Naive B cell (primary cell): ENCODE measurements around the gene YWHAE. TPM values are rescaled to one million over a fixed set of nuclear protein-coding genes. Genes with fewer than 3 reads are reported as not detected.
"Not testable (repeated sequence)": the region's sequence is repeated elsewhere in the genome, so short reads cannot be mapped to it uniquely, and the experiment has no call there.

Experiments
- ATAC-seq, 2 donors: fragments of 150-1000 bp; cut with Tn5 transposase; 2 replicates each; pipeline ENCODE4 v1.10.0; 2021; ENCODE audit warnings: low read depth in 2 of 2, mild to moderate bottlenecking in 2 of 2, moderate library complexity in 2 of 2
- DNase-seq: peaks from one replicate; pipeline ENCODE4 v3.0.0; 2022
- H3K27ac Mint-ChIP-seq, 6 donors: one replicate each; pipeline ENCODE4 v1.8.0; 2020 to 2022; ENCODE audit warnings: mild to moderate bottlenecking in 6 of 6, mixed read lengths in 6 of 6, moderate library complexity in 5 of 6, inconsistent platforms in 2 of 6
- H3K27me3 Mint-ChIP-seq, 3 donors: one replicate each; pipeline ENCODE4 v1.8.0; 2021 to 2022; ENCODE audit warnings: mixed read lengths in 3 of 3, mild to moderate bottlenecking in 1 of 3
- H3K36me3 Mint-ChIP-seq, 2 donors: one replicate each; pipeline ENCODE4 v1.8.0; 2020 to 2022; ENCODE audit warnings: mixed read lengths in 2 of 2, inconsistent platforms in 1 of 2, mild to moderate bottlenecking in 1 of 2
- H3K4me1 Mint-ChIP-seq, 3 donors: one replicate each; pipeline ENCODE4 v1.8.0; 2020 to 2022; ENCODE audit warnings: mixed read lengths in 3 of 3, inconsistent platforms in 1 of 3, mild to moderate bottlenecking in 1 of 3, moderate library complexity in 1 of 3
- H3K4me3 Mint-ChIP-seq, 8 donors: one replicate each; pipeline ENCODE4 v1.8.0; 2020 to 2022; ENCODE audit warnings: mild to moderate bottlenecking in 8 of 8, mixed read lengths in 8 of 8, moderate library complexity in 8 of 8, inconsistent platforms in 2 of 8
- H3K9me3 Mint-ChIP-seq, 7 donors: one replicate each; pipeline ENCODE4 v1.8.0; 2020 to 2022; ENCODE audit warnings: mixed read lengths in 7 of 7, mild to moderate bottlenecking in 5 of 7, inconsistent platforms in 2 of 7, moderate library complexity in 1 of 7
- polyA plus RNA-seq, 6 donors: library from polyadenylated mRNA; unstranded; fragments of 300-500 nt; fragmentation: Illumina TruSeq; gene quantifications; one replicate each; pipeline ENCODE4 v1.2.3, GENCODE V29; 2021; ENCODE audit warnings: low read depth in 6 of 6

The YWHAE gene
- polyA plus RNA-seq, 6 donors from 2014 or later, result 41.6 to 51.5 (median 44.8) TPM

DNA sequence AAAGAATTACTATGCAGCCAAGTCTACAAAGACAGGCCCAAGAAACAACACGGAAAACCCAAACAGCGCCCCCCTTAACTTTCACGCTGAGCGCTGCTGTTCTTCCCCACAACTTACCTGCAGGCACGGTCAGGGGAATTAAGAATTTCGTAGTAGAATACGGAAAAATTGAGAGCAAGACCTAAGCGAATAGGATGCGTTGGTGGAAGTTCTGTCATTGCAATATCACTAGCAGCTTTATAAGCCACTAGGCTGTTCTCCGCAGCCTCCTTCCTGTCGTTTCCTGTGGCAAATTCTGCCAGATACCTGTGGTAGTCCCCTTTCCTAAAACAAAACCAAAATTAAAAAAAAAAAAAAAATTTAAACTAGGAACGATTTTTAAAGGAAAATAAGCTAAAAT, 39.0 kb downstream of the YWHAE start:
- Mint-ChIP-seq H3K36me3 (peaks cover 8 to 15% of the 10 kb centered on the region in 2 donors), H3K4me1 (peaks cover 30 to 49% (median 39%) of the 10 kb centered on the region in 3 donors), H3K27ac (peak overlapping the region in 5 of 6 donors; percentile 17 to 91 (median 50)), H3K27me3 (no peaks in the 10 kb centered on the region), H3K4me3 (no peak overlapping the region), H3K9me3 (no peaks in the 10 kb centered on the region)
- no peak for DNase-seq
- no peak for ATAC-seq

DNA sequence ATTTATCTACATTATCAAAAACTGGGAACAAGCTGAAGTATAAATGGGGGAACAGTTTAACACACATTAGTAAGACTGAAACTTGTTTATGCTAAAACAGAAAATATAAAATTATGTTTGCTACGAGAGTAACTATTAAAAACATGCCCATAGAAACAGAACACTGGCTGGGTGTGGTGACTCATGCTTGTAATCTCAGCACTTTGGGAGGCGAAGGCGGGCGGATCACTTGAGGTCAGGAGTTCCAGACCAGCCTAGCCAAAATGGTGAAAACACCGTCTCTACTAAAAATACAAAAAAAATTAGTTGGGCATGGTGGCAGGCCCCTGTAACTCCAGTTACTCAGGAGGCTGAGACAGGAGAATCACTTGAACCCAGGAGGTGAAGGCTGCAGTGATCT, 39.7 kb downstream of the YWHAE start:
- Mint-ChIP-seq H3K4me1 (peaks cover 31 to 45% (median 36%) of the 10 kb centered on the region in 3 donors), H3K36me3 (peaks cover 8 to 15% of the 10 kb centered on the region in 2 donors), H3K27ac (peak overlapping the region in 2 of 6 donors; percentile 50 to 70)
- not testable (repeated sequence) for H3K4me3 Mint-ChIP-seq, DNase-seq, ATAC-seq, H3K27me3 Mint-ChIP-seq, H3K9me3 Mint-ChIP-seq

DNA sequence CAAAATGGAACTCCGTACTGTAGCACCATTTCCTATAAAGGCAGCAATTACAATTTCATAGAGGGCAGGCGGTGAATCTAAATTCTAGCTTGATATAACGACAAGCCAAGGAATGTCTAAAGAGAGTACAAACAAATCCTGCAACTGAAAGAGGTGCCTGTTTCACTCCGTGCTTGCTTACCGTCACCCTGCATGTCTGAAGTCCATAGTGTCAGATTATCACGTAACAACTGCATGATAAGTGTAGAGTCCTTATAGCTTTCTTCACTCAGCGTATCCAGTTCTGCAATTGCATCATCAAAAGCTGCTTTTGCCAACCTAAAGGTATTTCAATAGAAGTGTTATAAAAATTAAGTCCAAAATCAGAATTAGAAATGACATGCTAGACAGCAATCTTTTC, 46.0 kb downstream of the YWHAE start:
- Mint-ChIP-seq H3K27me3 (no peaks in the 10 kb centered on the region), H3K27ac (peak overlapping the region in 2 of 6 donors; percentile 20 to 45), H3K36me3 (peaks cover 0 to 8% of the 10 kb centered on the region in 2 donors), H3K4me3 (no peak overlapping the region), H3K9me3 (no peaks in the 10 kb centered on the region), H3K4me1 (peaks cover 3 to 7% (median 5%) of the 10 kb centered on the region in 3 donors)
- ATAC-seq, result no peak
- DNase-seq, result no peak

GRCh38 chr17:1352530-1352929, 47.5 kb downstream of the YWHAE start:
- H3K4me1 Mint-ChIP-seq, result peaks cover 6 to 12% (median 11%) of the 10 kb centered on the region in 3 donors
- H3K27me3 Mint-ChIP-seq, H3K36me3 Mint-ChIP-seq, H3K9me3 Mint-ChIP-seq, H3K4me3 Mint-ChIP-seq, ATAC-seq, DNase-seq: not testable (repeated sequence)
- peak overlapping the region in 2 of 6 donors; percentile 45 to 76 for H3K27ac Mint-ChIP-seq

DNA sequence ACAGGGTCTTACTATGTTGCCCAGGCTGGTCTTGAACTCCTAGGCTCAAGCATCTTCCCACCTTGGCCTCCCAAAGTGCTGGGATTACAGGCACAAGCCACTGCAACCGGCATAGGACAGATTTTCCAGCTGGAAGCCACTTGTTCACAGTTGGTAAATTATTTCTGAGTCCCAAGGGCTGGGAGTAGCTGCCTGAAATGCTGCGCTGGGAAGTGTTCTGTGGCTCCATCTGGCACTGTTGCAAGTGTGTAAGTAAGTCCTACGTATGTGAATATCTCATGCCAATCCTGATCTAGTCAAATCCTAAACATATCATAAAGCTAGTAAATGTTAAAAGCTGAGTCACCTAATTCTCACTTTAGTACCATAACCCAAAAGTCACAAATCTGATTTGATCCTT, 48.1 kb downstream of the YWHAE start:
- H3K9me3 Mint-ChIP-seq, result no peaks in the 10 kb centered on the region
- peaks cover 0 to 13% of the 10 kb centered on the region in 2 donors for H3K36me3 Mint-ChIP-seq

GRCh38 chr17:1351275-1351674, 48.7 kb downstream of the YWHAE start:
- Mint-ChIP-seq H3K27me3 (no peaks in the 10 kb centered on the region), H3K27ac (peak overlapping the region in 2 of 6 donors; percentile 54 to 72), H3K4me1 (peaks cover 9 to 13% (median 11%) of the 10 kb centered on the region in 3 donors), H3K4me3 (no peak overlapping the region), H3K9me3 (no peaks in the 10 kb centered on the region), H3K36me3 (peaks cover 0 to 13% of the 10 kb centered on the region in 2 donors)
- DNase-seq, result no peak
- no peak for ATAC-seq

More for the DNA sequence above, 48.1 kb downstream of the YWHAE start:
- ATAC-seq (no peak), DNase-seq (no peak)
- H3K27me3 Mint-ChIP-seq, result no peaks in the 10 kb centered on the region
- peak overlapping the region in 2 of 6 donors; percentile 36 to 54 for H3K27ac Mint-ChIP-seq
- peaks cover 9 to 13% (median 13%) of the 10 kb centered on the region in 3 donors for H3K4me1 Mint-ChIP-seq
- no peak overlapping the region for H3K4me3 Mint-ChIP-seq

DNA sequence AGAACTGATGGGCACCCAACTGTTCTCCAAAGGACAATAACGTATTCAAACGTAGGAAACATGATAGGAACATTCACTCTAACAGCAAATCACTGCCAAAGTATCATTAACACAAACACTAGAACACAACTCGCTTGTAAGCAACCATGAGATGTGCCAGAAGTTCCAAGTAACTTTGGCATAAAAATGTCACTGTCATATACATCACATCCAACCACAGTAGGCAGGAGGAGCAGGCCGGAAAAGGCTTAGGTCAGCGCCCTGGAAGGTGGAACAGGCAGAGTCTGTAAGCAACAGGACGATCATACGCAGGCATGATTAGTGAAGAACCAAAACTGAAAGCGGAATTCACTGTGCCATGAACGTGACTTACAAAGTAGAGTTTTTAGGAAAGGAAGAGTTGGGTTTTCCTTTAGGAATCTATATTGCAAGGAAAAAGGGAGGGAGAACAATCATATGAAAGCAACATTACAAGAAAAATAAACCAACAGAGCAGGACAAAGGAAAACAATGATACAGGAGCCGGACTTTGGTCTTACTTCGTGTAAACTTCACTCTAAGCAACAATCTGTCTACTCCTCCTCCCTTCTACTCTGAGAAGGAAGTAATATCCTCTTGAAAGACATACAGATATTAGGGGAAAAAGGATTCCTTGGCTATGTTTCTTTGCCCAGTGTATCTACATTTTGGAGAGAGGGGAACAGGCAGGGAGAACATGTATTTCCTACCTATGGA, 52.3 kb downstream of the YWHAE start:
- peak in 1 of 2 donors; percentile 20 for ATAC-seq

DNA sequence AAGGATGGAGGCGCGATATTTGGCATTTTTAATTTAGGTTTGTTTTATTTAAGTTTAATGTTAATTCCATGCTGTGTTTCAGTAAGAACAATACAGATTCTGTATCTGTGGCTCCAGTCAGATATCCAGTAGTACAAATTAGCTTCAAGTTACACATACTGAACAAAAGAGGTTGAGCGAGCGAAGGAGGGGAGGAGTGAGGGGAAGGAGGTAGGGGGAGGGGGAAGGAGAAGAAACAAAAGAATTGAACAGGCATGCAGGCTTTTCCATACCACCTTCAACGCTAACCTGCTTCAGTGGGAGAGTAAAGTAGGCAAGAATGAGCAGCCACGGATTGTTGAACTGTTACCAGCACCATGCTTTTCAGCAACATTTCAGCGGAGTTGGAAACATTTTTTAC, 55.5 kb downstream of the YWHAE start:
- H3K27ac Mint-ChIP-seq, result peak overlapping the region in 3 of 6 donors; percentile 61 to 75 (median 74)
- DNase-seq (no peak), ATAC-seq (no peak)
- H3K9me3 Mint-ChIP-seq, result no peaks in the 10 kb centered on the region
- peaks cover 6 to 10% (median 7%) of the 10 kb centered on the region in 3 donors for H3K4me1 Mint-ChIP-seq
- no peak overlapping the region for H3K4me3 Mint-ChIP-seq
- H3K36me3 Mint-ChIP-seq, result peaks cover 0 to 5% of the 10 kb centered on the region in 2 donors
- no peaks in the 10 kb centered on the region for H3K27me3 Mint-ChIP-seq

More for the DNA sequence above, 52.3 kb downstream of the YWHAE start:
- peaks cover 0 to 5% of the 10 kb centered on the region in 2 donors for H3K36me3 Mint-ChIP-seq
- peak overlapping the region in 2 of 8 donors; percentile 18 to 61 for H3K4me3 Mint-ChIP-seq
- H3K27ac Mint-ChIP-seq, result peak overlapping the region in 5 of 6 donors; percentile 53 to 97 (median 74)
- no peaks in the 10 kb centered on the region for H3K9me3 Mint-ChIP-seq
- DNase-seq, result no peak
- H3K27me3 Mint-ChIP-seq, result no peaks in the 10 kb centered on the region
- peaks cover 7 to 8% (median 7%) of the 10 kb centered on the region in 3 donors for H3K4me1 Mint-ChIP-seq

GRCh38 chr17:1343554-1343953, 56.5 kb downstream of the YWHAE start:
- Mint-ChIP-seq H3K4me1 (peaks cover 6 to 10% (median 7%) of the 10 kb centered on the region in 3 donors), H3K27ac (peak overlapping the region in 3 of 6 donors; percentile 3 to 75 (median 21)), H3K9me3 (no peaks in the 10 kb centered on the region), H3K4me3 (no peak overlapping the region), H3K36me3 (peaks cover 0 to 5% of the 10 kb centered on the region in 2 donors), H3K27me3 (no peaks in the 10 kb centered on the region)
- no peak for ATAC-seq
- no peak for DNase-seq

DNA sequence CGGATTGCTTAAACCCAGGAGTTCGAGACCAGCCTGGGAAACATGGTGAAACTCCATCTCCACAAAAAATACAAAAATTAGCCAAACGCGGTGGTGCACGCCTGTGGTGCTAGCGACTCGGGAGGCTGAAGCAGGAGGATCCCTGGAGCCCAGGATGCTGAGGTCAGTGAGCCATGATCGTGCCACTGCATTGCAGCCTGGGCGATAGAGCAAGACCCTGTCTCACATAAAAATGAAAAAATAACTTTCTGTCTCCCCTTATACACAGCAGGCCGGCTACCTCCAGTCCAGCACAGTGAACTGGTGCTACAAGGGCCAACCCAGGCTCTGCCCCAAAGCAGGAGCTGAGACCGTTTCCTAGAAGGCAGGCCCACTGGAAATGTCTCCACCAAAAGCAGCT, 59.7 kb downstream of the YWHAE start:
- ATAC-seq, result no peak
- Mint-ChIP-seq H3K27ac (peak overlapping the region in 3 of 6 donors; percentile 9 to 85 (median 32)), H3K36me3 (no peaks in the 10 kb centered on the region), H3K4me3 (no peak overlapping the region), H3K4me1 (peaks cover 0 to 4% (median 0%) of the 10 kb centered on the region in 3 donors), H3K9me3 (no peaks in the 10 kb centered on the region), H3K27me3 (no peaks in the 10 kb centered on the region)
- no peak for DNase-seq

GRCh38 chr17:1331708-1332107, 68.3 kb downstream of the YWHAE start:
- peak overlapping the region in 2 of 6 donors; percentile 44 to 92 for H3K27ac Mint-ChIP-seq
- H3K36me3 Mint-ChIP-seq, result no peaks in the 10 kb centered on the region
- H3K9me3 Mint-ChIP-seq, result no peaks in the 10 kb centered on the region
- DNase-seq (no peak), ATAC-seq (peak; percentile 68 to 69)
- peak overlapping the region in 3 of 8 donors; percentile 28 to 67 (median 65) for H3K4me3 Mint-ChIP-seq
- peaks cover 10 to 17% (median 17%) of the 10 kb centered on the region in 3 donors for H3K4me1 Mint-ChIP-seq
- H3K27me3 Mint-ChIP-seq, result peaks cover 0 to 3% (median 0%) of the 10 kb centered on the region in 3 donors

- Mint-ChIP-seq H3K27me3 (peaks cover 0 to 3% (median 0%) of the 10 kb centered on the region in 3 donors), H3K9me3 (no peaks in the 10 kb centered on the region), H3K36me3 (no peaks in the 10 kb centered on the region), H3K4me3 (no peak overlapping the region), H3K27ac (no peak overlapping the region), H3K4me1 (peaks cover 10 to 17% (median 13%) of the 10 kb centered on the region in 3 donors)
- DNase-seq (no peak), ATAC-seq (no peak)
Measured at GRCh38 chr17:1329745-1330343, 70.2 kb downstream of the YWHAE start.

DNA sequence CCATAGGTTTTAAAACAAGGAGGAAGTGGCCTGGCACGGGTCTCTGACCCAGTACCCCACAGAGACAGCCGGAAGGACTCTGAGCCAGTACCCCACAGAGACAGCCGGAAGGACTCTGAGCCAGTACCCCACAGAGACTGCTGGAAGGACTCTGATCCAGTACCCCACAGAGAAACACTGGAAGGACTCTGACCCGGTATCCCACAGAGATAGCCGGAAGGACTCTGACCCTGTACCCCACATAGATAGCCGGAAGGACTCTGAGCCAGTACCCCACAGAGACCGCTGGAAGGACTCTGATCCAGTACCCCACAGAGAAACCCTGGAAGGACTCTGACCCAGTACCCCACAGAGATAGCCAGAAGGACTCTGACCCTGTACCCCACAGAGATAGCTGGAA, 71.6 kb downstream of the YWHAE start:
- DNase-seq (no peak), ATAC-seq (no peak)
- Mint-ChIP-seq H3K4me1 (peaks cover 13 to 17% (median 13%) of the 10 kb centered on the region in 3 donors), H3K4me3 (no peak overlapping the region), H3K27ac (no peak overlapping the region), H3K9me3 (no peaks in the 10 kb centered on the region), H3K27me3 (peaks cover 3 to 8% (median 7%) of the 10 kb centered on the region in 3 donors), H3K36me3 (no peaks in the 10 kb centered on the region)
